ENCODE measurements around the gene MYRF.

MYRF gene

DNA sequence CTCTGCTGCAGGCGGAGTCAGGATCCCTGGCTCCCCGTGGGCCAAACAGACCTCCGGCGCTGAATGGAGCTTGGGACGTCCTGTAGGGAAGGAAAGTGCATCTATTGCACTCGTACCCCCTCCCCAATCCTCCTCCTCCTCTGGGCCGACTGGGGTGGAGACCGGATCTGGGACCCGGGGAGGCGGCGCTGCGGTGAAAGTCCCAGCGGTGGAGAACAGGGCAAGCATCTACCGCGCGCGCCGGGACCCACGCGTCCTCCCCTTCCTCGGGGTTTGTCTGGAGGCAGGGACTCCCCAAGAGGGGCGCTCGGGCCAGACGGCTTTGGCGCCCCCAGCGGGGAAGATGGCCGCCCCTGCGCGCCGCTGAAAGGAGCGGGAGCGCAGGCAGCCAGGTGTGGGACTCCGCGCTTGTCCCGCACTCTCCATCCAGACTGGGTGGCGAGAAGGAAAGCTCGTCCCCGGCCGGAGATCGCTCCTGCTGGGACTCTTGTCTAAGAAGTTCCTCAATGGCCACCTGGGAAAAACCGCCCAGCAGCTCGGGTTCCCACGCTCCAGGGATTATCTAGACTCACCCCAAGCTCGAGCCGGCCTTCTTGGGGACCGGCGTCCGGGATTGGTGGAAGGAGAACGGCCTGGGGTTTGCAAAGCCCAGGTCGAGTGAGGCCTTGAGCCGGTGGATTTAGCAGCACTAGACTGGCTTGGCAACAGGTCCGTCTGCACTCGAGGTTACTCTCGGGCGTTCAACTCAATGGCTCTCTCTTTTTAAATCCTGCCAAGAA lies 76.4 kb downstream of the MYRF start (continued):
- no peak for TF ChIP-seq GLI2 (tag by site-specific recombination; IDR thresholded peaks at IDR 0.05; ENCODE audit: borderline replicate concordance, low read depth)
- peak; percentile 15; the same call in 1 of the 2 replicates for TF ChIP-seq ZNF76 (tag by site-specific recombination; IDR thresholded peaks at IDR 0.05; ENCODE audit: borderline replicate concordance, low read depth)
- TF ChIP-seq ZNF175 (tag by site-specific recombination; IDR thresholded peaks at IDR 0.05): no peak
- TF ChIP-seq, protein P1, sequence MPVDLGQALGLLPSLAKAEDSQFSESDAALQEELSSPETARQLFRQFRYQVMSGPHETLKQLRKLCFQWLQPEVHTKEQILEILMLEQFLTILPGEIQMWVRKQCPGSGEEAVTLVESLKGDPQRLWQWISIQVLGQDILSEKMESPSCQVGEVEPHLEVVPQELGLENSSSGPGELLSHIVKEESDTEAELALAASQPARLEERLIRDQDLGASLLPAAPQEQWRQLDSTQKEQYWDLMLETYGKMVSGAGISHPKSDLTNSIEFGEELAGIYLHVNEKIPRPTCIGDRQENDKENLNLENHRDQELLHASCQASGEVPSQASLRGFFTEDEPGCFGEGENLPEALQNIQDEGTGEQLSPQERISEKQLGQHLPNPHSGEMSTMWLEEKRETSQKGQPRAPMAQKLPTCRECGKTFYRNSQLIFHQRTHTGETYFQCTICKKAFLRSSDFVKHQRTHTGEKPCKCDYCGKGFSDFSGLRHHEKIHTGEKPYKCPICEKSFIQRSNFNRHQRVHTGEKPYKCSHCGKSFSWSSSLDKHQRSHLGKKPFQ (tag by site-specific recombination; IDR thresholded peaks at IDR 0.05): no peak
- TF ChIP-seq, protein P2, sequence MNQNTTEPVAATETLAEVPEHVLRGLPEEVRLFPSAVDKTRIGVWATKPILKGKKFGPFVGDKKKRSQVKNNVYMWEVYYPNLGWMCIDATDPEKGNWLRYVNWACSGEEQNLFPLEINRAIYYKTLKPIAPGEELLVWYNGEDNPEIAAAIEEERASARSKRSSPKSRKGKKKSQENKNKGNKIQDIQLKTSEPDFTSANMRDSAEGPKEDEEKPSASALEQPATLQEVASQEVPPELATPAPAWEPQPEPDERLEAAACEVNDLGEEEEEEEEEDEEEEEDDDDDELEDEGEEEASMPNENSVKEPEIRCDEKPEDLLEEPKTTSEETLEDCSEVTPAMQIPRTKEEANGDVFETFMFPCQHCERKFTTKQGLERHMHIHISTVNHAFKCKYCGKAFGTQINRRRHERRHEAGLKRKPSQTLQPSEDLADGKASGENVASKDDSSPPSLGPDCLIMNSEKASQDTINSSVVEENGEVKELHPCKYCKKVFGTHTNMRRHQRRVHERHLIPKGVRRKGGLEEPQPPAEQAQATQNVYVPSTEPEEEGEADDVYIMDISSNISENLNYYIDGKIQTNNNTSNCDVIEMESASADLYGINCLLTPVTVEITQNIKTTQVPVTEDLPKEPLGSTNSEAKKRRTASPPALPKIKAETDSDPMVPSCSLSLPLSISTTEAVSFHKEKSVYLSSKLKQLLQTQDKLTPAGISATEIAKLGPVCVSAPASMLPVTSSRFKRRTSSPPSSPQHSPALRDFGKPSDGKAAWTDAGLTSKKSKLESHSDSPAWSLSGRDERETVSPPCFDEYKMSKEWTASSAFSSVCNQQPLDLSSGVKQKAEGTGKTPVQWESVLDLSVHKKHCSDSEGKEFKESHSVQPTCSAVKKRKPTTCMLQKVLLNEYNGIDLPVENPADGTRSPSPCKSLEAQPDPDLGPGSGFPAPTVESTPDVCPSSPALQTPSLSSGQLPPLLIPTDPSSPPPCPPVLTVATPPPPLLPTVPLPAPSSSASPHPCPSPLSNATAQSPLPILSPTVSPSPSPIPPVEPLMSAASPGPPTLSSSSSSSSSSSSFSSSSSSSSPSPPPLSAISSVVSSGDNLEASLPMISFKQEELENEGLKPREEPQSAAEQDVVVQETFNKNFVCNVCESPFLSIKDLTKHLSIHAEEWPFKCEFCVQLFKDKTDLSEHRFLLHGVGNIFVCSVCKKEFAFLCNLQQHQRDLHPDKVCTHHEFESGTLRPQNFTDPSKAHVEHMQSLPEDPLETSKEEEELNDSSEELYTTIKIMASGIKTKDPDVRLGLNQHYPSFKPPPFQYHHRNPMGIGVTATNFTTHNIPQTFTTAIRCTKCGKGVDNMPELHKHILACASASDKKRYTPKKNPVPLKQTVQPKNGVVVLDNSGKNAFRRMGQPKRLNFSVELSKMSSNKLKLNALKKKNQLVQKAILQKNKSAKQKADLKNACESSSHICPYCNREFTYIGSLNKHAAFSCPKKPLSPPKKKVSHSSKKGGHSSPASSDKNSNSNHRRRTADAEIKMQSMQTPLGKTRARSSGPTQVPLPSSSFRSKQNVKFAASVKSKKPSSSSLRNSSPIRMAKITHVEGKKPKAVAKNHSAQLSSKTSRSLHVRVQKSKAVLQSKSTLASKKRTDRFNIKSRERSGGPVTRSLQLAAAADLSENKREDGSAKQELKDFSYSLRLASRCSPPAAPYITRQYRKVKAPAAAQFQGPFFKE (tag by site-specific recombination; IDR thresholded peaks at IDR 0.05; ENCODE audit: borderline replicate concordance): no peak; the same call in 1 of the 2 replicates
- TF ChIP-seq ZNF214 (tag by site-specific recombination; IDR thresholded peaks at IDR 0.05; ENCODE audit: borderline replicate concordance): no peak

GRCh38 chr11:61829806-61830205 lies 77.4 kb downstream of the MYRF start:
- no peak overlapping the region; the same call in 1 of the 2 replicates for H3K27ac ChIP-seq (ENCODE audit: extremely low read depth, low read depth, low read length)
- no peak overlapping the region; the same call in 1 of the 2 replicates for H3K4me3 ChIP-seq (ENCODE audit: low read depth, low read length)
- TF ChIP-seq ZNF529 (tag by site-specific recombination; IDR thresholded peaks at IDR 0.05; ENCODE audit: insufficient replicate concordance) (no peak), ZNF366 (tag by site-specific recombination; conservative IDR thresholded peaks at IDR 0.05) (no peak), ZNF112 (tag by site-specific recombination; IDR thresholded peaks at IDR 0.05) (no peak), ZNF658 (tag by site-specific recombination; IDR thresholded peaks at IDR 0.05) (no peak), ZNF596 (tag by site-specific recombination; IDR thresholded peaks at IDR 0.05) (no peak), TRIM28 (IDR thresholded peaks at IDR 0.05; ENCODE audit: borderline replicate concordance, low read length) (no peak), ZBTB1 (tag by site-specific recombination; IDR thresholded peaks at IDR 0.05) (no peak), ZNF324 (tag by site-specific recombination; IDR thresholded peaks at IDR 0.05) (no peak)
- TF ChIP-seq, protein P1 (tag by site-specific recombination; IDR thresholded peaks at IDR 0.05): no peak
- TF ChIP-seq, protein P3, sequence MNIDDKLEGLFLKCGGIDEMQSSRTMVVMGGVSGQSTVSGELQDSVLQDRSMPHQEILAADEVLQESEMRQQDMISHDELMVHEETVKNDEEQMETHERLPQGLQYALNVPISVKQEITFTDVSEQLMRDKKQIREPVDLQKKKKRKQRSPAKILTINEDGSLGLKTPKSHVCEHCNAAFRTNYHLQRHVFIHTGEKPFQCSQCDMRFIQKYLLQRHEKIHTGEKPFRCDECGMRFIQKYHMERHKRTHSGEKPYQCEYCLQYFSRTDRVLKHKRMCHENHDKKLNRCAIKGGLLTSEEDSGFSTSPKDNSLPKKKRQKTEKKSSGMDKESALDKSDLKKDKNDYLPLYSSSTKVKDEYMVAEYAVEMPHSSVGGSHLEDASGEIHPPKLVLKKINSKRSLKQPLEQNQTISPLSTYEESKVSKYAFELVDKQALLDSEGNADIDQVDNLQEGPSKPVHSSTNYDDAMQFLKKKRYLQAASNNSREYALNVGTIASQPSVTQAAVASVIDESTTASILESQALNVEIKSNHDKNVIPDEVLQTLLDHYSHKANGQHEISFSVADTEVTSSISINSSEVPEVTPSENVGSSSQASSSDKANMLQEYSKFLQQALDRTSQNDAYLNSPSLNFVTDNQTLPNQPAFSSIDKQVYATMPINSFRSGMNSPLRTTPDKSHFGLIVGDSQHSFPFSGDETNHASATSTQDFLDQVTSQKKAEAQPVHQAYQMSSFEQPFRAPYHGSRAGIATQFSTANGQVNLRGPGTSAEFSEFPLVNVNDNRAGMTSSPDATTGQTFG (tag by site-specific recombination; IDR thresholded peaks at IDR 0.05; ENCODE audit: borderline replicate concordance): no peak
- peaks cover 10% of the 10 kb centered on the region; the same call in 1 of the 2 replicates for H3K4me1 ChIP-seq (ENCODE audit: control insufficient read depth, insufficient read depth, low read length)
- POLR2A ChIA-PET: interaction anchor here (0.7 kb wide), 1 partner anchor 9 kb away, joined by 3 read pairs; no protein-coding TSS in a partner anchor
- no peaks in the 10 kb centered on the region for H3K36me3 ChIP-seq (ENCODE audit: control insufficient read depth in 2 of 2, insufficient read depth in 1 of 2, low read length in 2 of 2)
- CTCF ChIA-PET: interaction anchor here (1.1 to 3.1 kb wide), 6 partner anchors 12 to 54 kb away, joined by 3 to 13 read pairs (median 8); no protein-coding TSS in a partner anchor
- no peaks in the 10 kb centered on the region for H3K9me3 ChIP-seq (ENCODE audit: control insufficient read depth, insufficient read depth, low read depth, low read length)
